HPDE6-E6E7 (cell line): ENCODE measurements around the gene GRIP1.

ENCODE experiments used
- DNase-seq: peaks from one replicate; pipeline ENCODE4 v3.0.0; 2011; ENCODE audit warnings: missing footprints; ENCODE audit errors: extremely low spot score

Gene GRIP1

GRCh38 chr12:66602483-66603143, 76.3 kb downstream of the GRIP1 start:
- DNase-seq: no peak

GRCh38 chr12:66600903-66601302, 78.0 kb downstream of the GRIP1 start:
- DNase-seq: no peak

DNA sequence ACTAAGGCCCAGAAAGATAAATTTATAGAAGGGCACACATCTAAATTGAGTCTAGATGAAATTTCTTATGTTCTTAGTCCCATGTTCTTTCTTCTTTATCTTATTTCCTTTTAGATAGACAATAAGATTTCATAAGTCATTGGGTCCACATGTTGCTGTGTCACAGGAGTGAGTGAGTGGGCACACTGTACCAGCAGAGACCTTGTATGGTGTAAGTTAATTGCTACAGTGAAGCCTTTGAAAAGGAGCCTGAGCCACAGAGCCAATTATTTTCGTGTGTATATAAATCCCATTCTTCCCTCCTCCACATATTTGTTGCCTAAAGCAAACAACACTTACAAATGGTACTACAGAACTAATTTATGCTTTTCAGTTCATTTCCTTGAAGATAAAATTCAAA, 79.1 kb downstream of the GRIP1 start:
- DNase-seq: no peak

GRCh38 chr12:66598608-66599007, 80.3 kb downstream of the GRIP1 start:
- no peak for DNase-seq

DNA sequence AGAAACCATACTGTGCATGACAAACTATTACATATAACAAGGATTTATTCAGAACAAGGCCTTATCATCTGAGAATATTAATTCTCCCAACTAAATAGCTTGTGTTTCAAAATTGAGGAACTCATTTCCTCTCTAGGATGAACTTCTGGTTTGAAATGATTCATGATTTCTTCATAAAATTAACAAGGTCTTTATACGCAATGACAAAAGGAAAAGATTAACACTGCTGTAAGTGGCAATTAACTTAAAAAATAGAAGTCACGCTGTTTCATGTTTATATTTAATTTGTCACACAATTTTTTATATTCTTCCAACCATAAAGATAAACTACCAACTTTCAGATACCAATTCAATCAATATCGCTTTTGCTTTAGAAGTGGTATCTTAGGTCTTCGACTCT, 80.8 kb downstream of the GRIP1 start:
- no peak for DNase-seq

DNA sequence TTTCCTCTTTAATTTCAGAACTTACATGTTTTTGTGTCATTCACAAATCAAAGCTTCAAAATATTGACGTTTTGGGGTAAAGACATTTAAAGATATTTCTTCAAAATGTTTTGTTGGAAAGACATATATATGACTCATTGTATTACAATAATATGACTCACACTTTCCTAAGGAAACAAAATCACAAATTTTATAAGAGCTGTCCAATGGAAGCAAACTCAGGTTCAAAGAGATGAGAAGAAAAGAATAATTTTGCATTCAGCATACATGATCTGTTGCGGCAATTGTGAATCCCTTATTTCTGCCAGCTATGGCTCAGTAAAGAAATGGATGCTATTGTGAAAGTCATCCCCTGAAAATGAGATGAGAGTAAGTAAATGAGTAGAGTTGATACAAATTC, 82.7 kb downstream of the GRIP1 start:
- no peak for DNase-seq

DNA sequence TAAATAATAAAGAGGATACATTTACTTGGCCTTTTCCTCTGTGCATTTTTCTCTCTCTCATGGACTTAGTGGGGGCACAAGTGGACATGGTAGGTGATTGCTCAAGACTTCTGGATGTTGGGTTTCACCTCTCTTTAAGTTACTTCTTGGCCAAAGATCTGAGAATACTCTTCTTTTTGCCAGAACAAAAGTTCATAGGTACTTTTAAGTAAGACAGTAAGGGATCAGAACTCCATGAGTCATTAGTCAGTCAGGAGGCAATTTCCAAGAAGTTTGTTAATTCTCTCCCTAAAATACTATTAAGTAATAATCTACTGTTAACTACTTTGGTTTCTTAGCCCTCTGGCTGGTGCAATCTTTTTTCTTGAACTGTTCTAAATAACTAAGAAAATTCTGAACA, 84.2 kb downstream of the GRIP1 start:
- DNase-seq: no peak

GRCh38 chr12:66590275-66590985, 88.4 kb downstream of the GRIP1 start:
- DNase-seq: no peak

DNA sequence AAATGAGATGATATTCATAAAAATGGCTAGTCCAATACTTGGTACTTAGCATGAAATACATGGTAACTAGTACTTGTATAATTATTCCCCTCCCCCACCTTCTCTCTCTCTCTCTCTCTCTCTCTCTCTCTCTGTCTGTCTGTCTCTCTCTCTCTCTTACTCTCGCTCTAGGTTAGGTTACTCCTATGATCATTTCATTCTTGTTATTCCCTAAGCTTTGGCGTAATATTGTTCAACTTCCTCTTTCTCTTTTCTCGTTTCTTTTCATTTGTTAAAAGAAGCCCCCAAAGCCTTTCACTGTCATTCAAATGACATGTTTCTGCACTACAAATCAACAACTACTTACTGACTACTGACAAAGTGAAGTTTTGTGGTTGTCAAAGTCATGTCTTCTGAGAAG, 89.8 kb downstream of the GRIP1 start:
- DNase-seq: no peak

- no peak for DNase-seq
Observed at GRCh38 chr12:66587912-66588311, 91.0 kb downstream of the GRIP1 start.

DNA sequence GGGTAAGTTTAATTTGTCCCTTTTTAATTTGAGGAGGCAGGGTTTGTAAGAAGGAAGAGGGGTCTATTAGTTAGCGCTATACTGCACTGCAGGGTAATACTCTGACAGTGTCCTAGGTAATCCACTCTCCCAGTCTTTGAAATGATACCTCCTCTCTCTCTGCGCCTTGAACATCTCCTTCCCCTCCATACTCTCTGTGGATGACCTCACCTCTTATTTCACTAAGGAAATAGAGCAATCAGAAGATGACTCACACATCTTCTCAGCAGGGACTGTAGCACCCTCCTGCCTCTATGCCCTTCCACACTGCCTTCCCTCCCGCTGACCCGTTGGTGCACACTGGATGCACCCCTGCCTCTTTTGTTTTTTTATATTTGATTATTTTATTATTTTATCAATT, 94.2 kb downstream of the GRIP1 start:
- DNase-seq: no peak

DNA sequence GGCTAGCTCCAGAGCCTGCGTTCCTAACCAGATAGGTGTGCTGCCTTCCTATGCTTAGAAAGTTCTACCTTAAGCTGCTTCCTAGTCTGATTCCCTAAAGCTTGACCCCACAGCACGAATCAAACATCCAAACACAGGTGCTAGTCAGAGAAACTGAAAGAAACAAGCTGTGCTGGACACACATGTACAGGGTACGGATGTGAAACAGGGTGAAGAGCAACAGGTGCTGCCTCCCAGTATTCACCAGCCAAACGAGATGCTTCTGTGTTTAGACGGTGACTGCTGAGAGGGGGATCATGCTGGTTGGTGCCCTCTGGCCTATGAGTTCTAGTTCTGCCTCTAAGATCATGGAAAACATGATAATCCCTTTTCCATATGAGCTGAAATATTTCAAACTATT, 105.3 kb downstream of the GRIP1 start:
- DNase-seq: no peak

DNA sequence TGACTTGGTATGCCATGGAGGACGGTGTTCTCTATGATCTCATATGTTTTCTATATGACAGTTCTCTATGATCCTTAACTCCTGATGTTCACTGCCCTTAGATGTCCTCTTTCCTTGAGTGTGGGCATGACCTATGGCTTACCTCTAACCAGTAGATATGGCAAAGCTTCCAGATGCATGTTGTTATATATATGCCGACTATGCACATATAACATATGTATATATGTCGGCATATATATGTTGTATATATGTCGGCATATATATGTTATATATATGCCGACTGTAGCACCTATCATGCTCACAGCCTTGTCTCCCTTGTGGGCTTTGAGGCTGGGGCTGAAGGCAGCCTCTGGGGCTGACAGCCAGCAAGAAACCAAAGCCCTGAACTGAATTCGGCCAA, 106.0 kb downstream of the GRIP1 start:
- DNase-seq: no peak

GRCh38 chr12:66571361-66571915, 107.4 kb downstream of the GRIP1 start:
- DNase-seq: no peak

GRCh38 chr12:66563220-66563619, 115.7 kb downstream of the GRIP1 start:
- DNase-seq: no peak

GRCh38 chr12:66555113-66555512, 123.8 kb downstream of the GRIP1 start:
- DNase-seq: no peak

DNA sequence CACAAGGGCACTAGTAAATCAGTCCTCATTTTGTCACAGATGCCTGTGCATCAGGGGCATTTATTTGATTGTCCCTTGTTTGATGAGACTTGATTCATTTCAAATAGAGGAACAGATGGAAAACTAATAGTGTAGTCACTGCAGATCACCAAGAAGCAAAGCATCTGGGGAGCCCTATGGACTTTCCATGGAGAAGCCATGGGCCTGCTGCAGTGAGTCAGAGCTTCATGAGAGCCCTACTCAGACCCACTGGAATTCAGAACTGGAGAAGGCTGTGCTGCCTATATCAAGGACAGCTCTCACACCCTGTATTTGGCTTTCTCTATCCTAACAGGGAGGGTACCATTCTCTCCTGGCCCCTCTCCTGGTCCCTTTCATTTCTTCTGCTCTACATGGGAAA, 126.2 kb downstream of the GRIP1 start:
- DNase-seq: no peak

DNA sequence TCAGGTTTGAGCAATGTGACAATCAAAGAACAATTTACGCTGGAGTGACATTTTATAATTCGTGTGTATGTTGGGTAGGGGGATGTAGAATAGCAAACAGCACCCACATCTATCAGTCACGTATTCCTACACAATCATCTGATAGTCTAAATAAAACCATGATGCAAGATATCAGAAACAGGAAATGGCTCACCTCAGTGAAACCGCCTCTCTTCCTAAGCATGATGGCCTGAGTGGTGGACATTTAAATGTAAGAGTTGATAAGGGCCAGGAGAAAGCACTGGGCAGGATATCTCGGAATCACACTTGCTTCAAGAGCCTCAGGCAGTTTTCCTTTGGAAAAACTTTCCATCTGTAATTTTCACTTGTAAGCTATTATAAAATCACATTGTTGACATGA, 128.2 kb downstream of the GRIP1 start:
- DNase-seq: no peak

GRCh38 chr12:66549050-66549389, 129.9 kb downstream of the GRIP1 start:
- DNase-seq: no peak

- no peak for DNase-seq
Observed at GRCh38 chr12:66548338-66549049, 130.4 kb downstream of the GRIP1 start.

DNA sequence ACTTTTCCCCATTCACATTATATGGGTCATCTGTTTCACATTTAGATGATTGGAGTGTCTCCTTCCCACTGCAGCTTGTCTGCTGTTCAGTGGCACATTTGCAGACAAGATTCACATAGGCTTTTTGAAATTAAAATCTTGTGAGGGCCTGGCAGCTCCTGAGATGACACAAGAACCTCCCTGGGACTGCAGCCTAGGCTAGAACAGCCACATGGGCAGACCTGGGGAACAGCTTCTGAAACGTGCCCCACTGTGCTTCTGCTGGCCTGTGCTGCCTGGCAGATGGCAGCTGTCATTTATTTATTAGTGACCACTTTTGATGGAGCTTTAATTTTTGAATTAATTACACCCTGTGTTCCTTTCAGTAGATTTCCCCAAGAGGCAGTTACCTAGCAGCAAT, 137.4 kb downstream of the GRIP1 start:
- DNase-seq: no peak

GRCh38 chr12:66539431-66539830, 139.4 kb downstream of the GRIP1 start:
- no peak for DNase-seq

GRCh38 chr12:66538970-66539369, 139.9 kb downstream of the GRIP1 start:
- no peak for DNase-seq
